Osteocyte (in vitro differentiated cells): ENCODE measurements around the gene TBX22. TPM values are rescaled to one million over a fixed set of nuclear protein-coding genes. Genes with fewer than 3 reads are reported as not detected.
"Not testable (repeated sequence)": the region's sequence is repeated elsewhere in the genome, so short reads cannot be mapped to it uniquely, and the experiment has no call there.

Experiments
- DNase-seq: peaks from one replicate; pipeline ENCODE4 v3.0.0; 2021; ENCODE audit warnings: mixed read lengths; ENCODE audit not compliant: unreplicated experiment; ENCODE audit errors: extremely low spot score
- H3K27ac Mint-ChIP-seq: one replicate; pipeline ENCODE4 v1.8.0; 2021; ENCODE audit warnings: mild to moderate bottlenecking, mixed read lengths; ENCODE audit not compliant: unreplicated experiment
- H3K27me3 Mint-ChIP-seq: one replicate; pipeline ENCODE4 v1.8.0; 2021; ENCODE audit warnings: mixed read lengths; ENCODE audit not compliant: unreplicated experiment
- H3K36me3 Mint-ChIP-seq: one replicate; pipeline ENCODE4 v1.8.0; 2021; ENCODE audit warnings: mixed read lengths; ENCODE audit not compliant: unreplicated experiment
- H3K4me1 Mint-ChIP-seq: one replicate; pipeline ENCODE4 v1.8.0; 2021; ENCODE audit warnings: mixed read lengths; ENCODE audit not compliant: unreplicated experiment
- H3K4me3 Mint-ChIP-seq: one replicate; pipeline ENCODE4 v1.8.0; 2021; ENCODE audit warnings: mild to moderate bottlenecking, moderate library complexity, mixed read lengths; ENCODE audit not compliant: unreplicated experiment
- H3K9me3 Mint-ChIP-seq: one replicate; pipeline ENCODE4 v1.8.0; 2021; ENCODE audit warnings: mixed read lengths; ENCODE audit not compliant: unreplicated experiment
- CTCF ChIP-seq: fragments of 200-600 bp; sonication (generic); IDR thresholded peaks from 2 replicates; pipeline ENCODE4 v1.5.0; 2021; ENCODE audit warnings: antibody characterized with exemption, mild to moderate bottlenecking, moderate library complexity
- total RNA-seq: library from RNA; stranded (reverse); gene quantifications from 2 replicates; pipeline ENCODE4 v1.2.1, GENCODE V29; 2021

TBX22 gene
- total RNA-seq, 1 donor from 2014 or later, result not detected

GRCh38 chrX:80021621-80022020, 7.1 kb downstream of the TBX22 start:
- H3K27ac Mint-ChIP-seq, result no peak overlapping the region
- no peaks in the 10 kb centered on the region for H3K4me1 Mint-ChIP-seq
- H3K4me3 Mint-ChIP-seq, result no peak overlapping the region
- peaks cover 15% of the 10 kb centered on the region for H3K9me3 Mint-ChIP-seq
- TF ChIP-seq CTCF, result no peak
- DNase-seq, result no peak
- H3K36me3 Mint-ChIP-seq, result no peaks in the 10 kb centered on the region
- H3K27me3 Mint-ChIP-seq, result no peaks in the 10 kb centered on the region

GRCh38 chrX:80022363-80023031, 7.9 kb downstream of the TBX22 start:
- H3K4me1 Mint-ChIP-seq, result no peaks in the 10 kb centered on the region
- no peaks in the 10 kb centered on the region for H3K27me3 Mint-ChIP-seq
- H3K9me3 Mint-ChIP-seq, result peaks cover 15% of the 10 kb centered on the region
- H3K4me3 Mint-ChIP-seq, result no peak overlapping the region
- TF ChIP-seq CTCF, result no peak
- no peak for DNase-seq
- no peaks in the 10 kb centered on the region for H3K36me3 Mint-ChIP-seq
- H3K27ac Mint-ChIP-seq, result no peak overlapping the region

- Mint-ChIP-seq H3K4me3 (no peak overlapping the region), H3K9me3 (peaks cover 8% of the 10 kb centered on the region), H3K36me3 (no peaks in the 10 kb centered on the region), H3K27me3 (no peaks in the 10 kb centered on the region), H3K4me1 (no peaks in the 10 kb centered on the region), H3K27ac (no peak overlapping the region)
- TF ChIP-seq CTCF, result no peak
- DNase-seq, result no peak
Observed at GRCh38 chrX:80026116-80026515, 11.6 kb downstream of the TBX22 start.

GRCh38 chrX:80066156-80066555, 51.6 kb downstream of the TBX22 start:
- not testable (repeated sequence) for H3K27ac Mint-ChIP-seq, H3K4me1 Mint-ChIP-seq, DNase-seq, H3K4me3 Mint-ChIP-seq, H3K27me3 Mint-ChIP-seq, H3K36me3 Mint-ChIP-seq
- peaks cover 83% of the 10 kb centered on the region for H3K9me3 Mint-ChIP-seq

GRCh38 chrX:80075625-80076024, 61.1 kb downstream of the TBX22 start:
- not testable (repeated sequence) for H3K27me3 Mint-ChIP-seq
- peaks cover 67% of the 10 kb centered on the region for H3K9me3 Mint-ChIP-seq

More at GRCh38 chrX:80075625-80076024, 61.1 kb downstream of the TBX22 start:
- not testable (repeated sequence) for H3K27ac Mint-ChIP-seq, H3K4me3 Mint-ChIP-seq, DNase-seq, H3K36me3 Mint-ChIP-seq, H3K4me1 Mint-ChIP-seq
